Upper lobe of left lung (tissue), 6 donors: ENCODE measurements around the gene PLXNA4. TPM values are rescaled to one million over a fixed set of nuclear protein-coding genes. Genes with fewer than 3 reads are reported as not detected.

ENCODE experiments used
- ATAC-seq, 2 donors: fragments of 200-7000 bp; cut with Tn5 transposase; one replicate each; pipeline ENCODE4 v1.9.1; 2022; ENCODE audit warnings: mild to moderate bottlenecking in 2 of 2, moderate library complexity in 2 of 2; ENCODE audit not compliant: low FRiP score in 2 of 2
- DNase-seq, 2 donors: peaks; one replicate each; pipeline ENCODE4 v3.0.0-alpha.2; 2019 to 2020
- H3K27ac ChIP-seq, 4 donors: fragments of 200-600 bp; sonication (generic); one replicate each; pipeline ENCODE4 v1.5.1; 2016 to 2019
- H3K27me3 ChIP-seq, 4 donors: fragments of 200-600 bp; sonication (generic); one replicate each; pipeline ENCODE4 v1.5.1; 2017 to 2019
- H3K36me3 ChIP-seq, 4 donors: fragments of 200-600 bp; sonication (generic); one replicate each; pipeline ENCODE4 v1.5.1; 2016 to 2019
- H3K4me1 ChIP-seq, 4 donors: fragments of 200-600 bp; sonication (generic); one replicate each; pipeline ENCODE4 v1.5.1; 2018 to 2019
- H3K4me3 ChIP-seq, 4 donors: fragments of 200-600 bp; sonication (generic); one replicate each; pipeline ENCODE4 v1.5.1; 2017 to 2019; ENCODE audit warnings: mild to moderate bottlenecking in 2 of 4, moderate library complexity in 1 of 4
- H3K9me3 ChIP-seq, 4 donors: fragments of 200-600 bp; sonication (generic); one replicate each; pipeline ENCODE4 v1.5.1; 2018 to 2019
- EP300 ChIP-seq, 4 donors: sonication (generic); formaldehyde crosslinking; IDR thresholded peaks; one replicate each; pipeline ENCODE4 v1.5.1; 2017; ENCODE audit warnings: antibody characterized with exemption in 4 of 4, control low read depth in 2 of 4
- POLR2A ChIP-seq, 4 donors: fragments of 450-650 bp; IDR thresholded peaks; one replicate each; pipeline ENCODE4 v1.5.1; 2016 to 2017; ENCODE audit warnings: antibody characterized with exemption in 4 of 4, mild to moderate bottlenecking in 2 of 4
- POLR2AphosphoS5 ChIP-seq, 2 donors: sonication (generic); formaldehyde crosslinking; IDR thresholded peaks; one replicate each; pipeline ENCODE4 v1.5.1; 2017; ENCODE audit warnings: antibody characterized with exemption in 2 of 2
- WGBS, 2 donors: methylation state at CpG; one replicate each; pipeline ENCODE4 v1.1.5; 2017 to 2018; 5-methylcytosine and 5-hydroxymethylcytosine counted together
- total RNA-seq, 6 donors: library from RNA; depleted of rRNA in 4 of 6; stranded (reverse); fragments of >200 nt in 4 of 6; gene quantifications; one replicate each; pipeline versions ENCODE4 v1.1.0 to v1.2.1, GENCODE V29; 2016 to 2021
- TF ChIP-seq, protein P1 (sequence below), 6 experiments: fragments of 450-650 bp in 4 of 6; fragments of 200-600 bp in 2 of 6; sonication (generic) in 2 of 6; IDR thresholded peaks; one replicate each; pipeline ENCODE4 v1.5.1; 2016 to 2019; ENCODE audit warnings: antibody characterized with exemption in 6 of 6
- donor health status: DM: no; HTN: no; CAD: no; lungs with moderate emphysema.
- donor health status: DM: no; HTN: yes; CAD: no; lungs with severe emphysema.

The PLXNA4 gene
- total RNA-seq, 6 donors from 2014 or later, result 1.1 to 5.9 (median 2.6) TPM

DNA sequence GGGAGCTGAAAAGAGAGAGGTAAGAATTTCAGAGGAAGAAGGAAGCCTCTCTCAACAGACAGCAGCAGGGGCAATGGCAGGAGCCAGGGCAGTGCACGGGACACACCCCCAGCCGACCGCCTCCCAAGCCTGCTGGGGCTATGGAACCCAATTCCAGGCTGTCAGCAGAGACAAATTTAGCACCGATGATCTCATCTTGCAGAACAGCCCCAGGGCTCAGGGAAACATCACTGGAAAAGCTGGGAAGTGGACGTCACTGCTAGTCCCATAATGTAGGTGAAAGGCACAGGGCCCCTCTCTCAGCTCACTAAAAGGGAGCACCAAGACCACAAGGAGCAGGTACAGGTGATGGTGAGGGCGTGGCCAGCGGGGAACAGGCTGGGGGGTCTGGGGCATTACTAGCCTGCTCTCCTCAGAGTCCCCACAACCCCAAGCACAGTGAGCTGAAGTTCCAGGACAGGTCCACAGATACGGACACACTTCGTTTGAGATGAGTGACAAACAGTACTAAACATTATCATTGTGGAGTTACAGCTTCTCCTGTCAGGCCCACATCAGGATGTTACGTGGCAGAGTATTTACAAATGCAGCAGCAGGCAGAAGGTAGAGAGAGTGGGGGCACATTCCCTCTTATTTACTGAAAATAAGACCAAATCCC is 103.7 kb downstream of the PLXNA4 start:
- Histone ChIP-seq H3K4me1 (peaks cover 0 to 6% (median 2%) of the 10 kb centered on the region in 4 donors), H3K9me3 (no peaks in the 10 kb centered on the region), H3K27ac (no peak overlapping the region), H3K36me3 (no peaks in the 10 kb centered on the region), H3K27me3 (no peaks in the 10 kb centered on the region), H3K4me3 (no peak overlapping the region)
- peak in 1 of 2 donors; percentile 36 for DNase-seq
- no peak for TF ChIP-seq POLR2A (IDR thresholded peaks at IDR 0.05)
- TF ChIP-seq EP300 (IDR thresholded peaks at IDR 0.05), result no peak
- no peak for TF ChIP-seq POLR2AphosphoS5 (IDR thresholded peaks at IDR 0.05)
- TF ChIP-seq, protein P1, sequence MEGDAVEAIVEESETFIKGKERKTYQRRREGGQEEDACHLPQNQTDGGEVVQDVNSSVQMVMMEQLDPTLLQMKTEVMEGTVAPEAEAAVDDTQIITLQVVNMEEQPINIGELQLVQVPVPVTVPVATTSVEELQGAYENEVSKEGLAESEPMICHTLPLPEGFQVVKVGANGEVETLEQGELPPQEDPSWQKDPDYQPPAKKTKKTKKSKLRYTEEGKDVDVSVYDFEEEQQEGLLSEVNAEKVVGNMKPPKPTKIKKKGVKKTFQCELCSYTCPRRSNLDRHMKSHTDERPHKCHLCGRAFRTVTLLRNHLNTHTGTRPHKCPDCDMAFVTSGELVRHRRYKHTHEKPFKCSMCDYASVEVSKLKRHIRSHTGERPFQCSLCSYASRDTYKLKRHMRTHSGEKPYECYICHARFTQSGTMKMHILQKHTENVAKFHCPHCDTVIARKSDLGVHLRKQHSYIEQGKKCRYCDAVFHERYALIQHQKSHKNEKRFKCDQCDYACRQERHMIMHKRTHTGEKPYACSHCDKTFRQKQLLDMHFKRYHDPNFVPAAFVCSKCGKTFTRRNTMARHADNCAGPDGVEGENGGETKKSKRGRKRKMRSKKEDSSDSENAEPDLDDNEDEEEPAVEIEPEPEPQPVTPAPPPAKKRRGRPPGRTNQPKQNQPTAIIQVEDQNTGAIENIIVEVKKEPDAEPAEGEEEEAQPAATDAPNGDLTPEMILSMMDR (IDR thresholded peaks at IDR 0.05), result no peak
- 59 to 68% methylated on average over 10 of the region's 10 CpGs for WGBS, 2 donors
- ATAC-seq, result peak in 1 of 2 donors; percentile 75

DNA sequence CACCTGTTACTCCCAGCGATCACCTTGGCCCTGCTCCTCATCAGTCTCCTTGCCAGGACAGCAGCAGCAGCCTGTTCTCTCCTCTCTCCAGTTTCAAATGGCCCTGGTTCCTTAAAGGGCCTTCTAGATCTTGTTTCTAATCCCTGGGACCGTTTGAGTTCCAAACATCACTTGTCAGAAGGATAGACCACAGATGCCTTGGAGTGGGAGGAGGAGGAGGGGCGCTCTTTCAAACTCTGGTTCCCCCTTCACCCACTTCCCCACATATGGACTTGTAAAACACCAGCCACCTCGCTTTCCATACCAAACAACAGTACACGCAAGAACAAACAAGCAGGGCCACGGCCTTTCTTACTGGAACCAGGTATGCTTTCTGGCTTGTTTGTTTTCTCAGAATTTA is 104.8 kb downstream of the PLXNA4 start:
- no peaks in the 10 kb centered on the region for H3K27me3 ChIP-seq
- ATAC-seq (no peak), DNase-seq (no peak)
- H3K4me1 ChIP-seq, result peaks cover 0 to 6% (median 2%) of the 10 kb centered on the region in 4 donors
- no peak overlapping the region for H3K4me3 ChIP-seq
- H3K9me3 ChIP-seq, result no peaks in the 10 kb centered on the region
- H3K36me3 ChIP-seq, result no peaks in the 10 kb centered on the region
- H3K27ac ChIP-seq, result no peak overlapping the region
- 76% methylated on average over 6 of the region's 6 CpGs for WGBS, 2 donors
- TF ChIP-seq, protein P1 (IDR thresholded peaks at IDR 0.05), result no peak
- TF ChIP-seq EP300 (IDR thresholded peaks at IDR 0.05) (no peak), POLR2AphosphoS5 (IDR thresholded peaks at IDR 0.05) (no peak), POLR2A (IDR thresholded peaks at IDR 0.05) (no peak)

DNA sequence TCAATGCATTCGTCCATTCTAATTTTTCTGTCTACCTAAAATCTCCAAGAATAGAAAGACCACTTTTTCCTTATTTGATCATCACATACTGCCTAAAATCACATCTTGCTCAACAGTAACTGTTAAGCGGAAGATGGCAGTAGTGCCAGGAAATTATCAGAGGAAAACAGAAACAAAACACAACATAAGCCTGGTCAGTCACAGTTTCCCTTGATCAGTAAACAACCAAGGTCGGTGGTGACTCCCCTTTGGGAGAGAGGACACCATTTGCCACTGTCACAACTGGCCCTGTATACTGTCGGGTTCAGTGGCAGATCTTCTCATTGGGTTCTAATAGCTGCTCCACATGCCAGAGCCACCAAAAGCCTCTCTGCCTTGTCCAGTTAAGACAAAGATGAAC is 106.6 kb downstream of the PLXNA4 start:
- no peak for ATAC-seq
- Histone ChIP-seq H3K4me1 (peaks cover 0 to 6% (median under 1%) of the 10 kb centered on the region in 4 donors), H3K9me3 (no peaks in the 10 kb centered on the region), H3K36me3 (no peaks in the 10 kb centered on the region), H3K27ac (no peak overlapping the region), H3K27me3 (no peaks in the 10 kb centered on the region), H3K4me3 (no peak overlapping the region)
- DNase-seq, result no peak
- 63 to 78% methylated on average over 4 of the region's 4 CpGs for WGBS, 2 donors
- TF ChIP-seq POLR2AphosphoS5 (IDR thresholded peaks at IDR 0.05), result no peak

DNA sequence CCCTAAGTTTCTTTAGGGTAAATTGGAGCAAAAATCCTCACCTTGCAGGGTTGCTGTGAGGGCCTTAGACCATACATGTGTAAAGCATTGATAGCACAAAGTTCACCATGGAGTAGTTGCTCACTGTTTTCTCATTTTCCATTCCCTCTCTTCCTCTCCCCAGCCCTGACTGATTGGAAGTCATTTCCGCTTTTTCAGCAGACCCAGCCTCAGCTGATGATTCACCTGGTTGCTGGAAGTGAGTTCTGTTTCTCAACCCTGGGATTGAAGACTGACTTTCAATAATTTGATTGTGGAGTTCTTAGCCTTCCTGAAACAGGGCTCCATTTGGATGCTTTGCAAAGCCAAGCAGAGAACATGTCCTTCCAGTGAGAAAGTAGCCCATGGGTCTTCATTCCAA is 107.0 kb downstream of the PLXNA4 start:
- Histone ChIP-seq H3K36me3 (no peaks in the 10 kb centered on the region), H3K4me1 (peaks cover 0 to 6% (median 0%) of the 10 kb centered on the region in 4 donors), H3K27ac (no peak overlapping the region), H3K27me3 (no peaks in the 10 kb centered on the region), H3K9me3 (no peaks in the 10 kb centered on the region), H3K4me3 (no peak overlapping the region)
- DNase-seq (no peak), ATAC-seq (no peak)
- WGBS, 2 donors, result 0 to 94% methylated on average over 1 of the region's 1 CpG
- TF ChIP-seq POLR2A (IDR thresholded peaks at IDR 0.05), result no peak
- no peak for TF ChIP-seq POLR2AphosphoS5 (IDR thresholded peaks at IDR 0.05)
- TF ChIP-seq EP300 (IDR thresholded peaks at IDR 0.05), result no peak
- TF ChIP-seq, protein P1 (IDR thresholded peaks at IDR 0.05), result no peak

DNA sequence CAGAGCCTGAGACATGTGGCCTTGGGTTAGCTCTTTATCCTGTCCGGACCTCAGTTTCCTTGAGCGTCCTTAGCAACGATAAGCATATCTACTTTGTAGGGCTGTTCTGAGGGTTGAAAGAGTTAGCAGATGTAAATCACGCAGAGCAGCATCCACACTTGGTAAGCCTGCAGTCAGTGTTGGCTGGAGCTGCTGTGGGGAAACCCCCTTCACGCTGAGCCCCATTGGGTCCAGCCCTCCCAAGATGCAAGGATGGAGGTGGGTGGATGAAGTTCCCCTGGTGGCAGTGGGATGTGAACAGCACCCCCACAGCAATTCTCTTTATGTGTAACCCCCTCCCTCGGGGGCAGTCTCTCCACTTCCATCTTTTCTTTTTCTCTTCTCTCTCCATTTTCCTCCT is 109.9 kb downstream of the PLXNA4 start:
- H3K4me3 ChIP-seq, result no peak overlapping the region
- no peak overlapping the region for H3K27ac ChIP-seq
- H3K4me1 ChIP-seq, result no peaks in the 10 kb centered on the region
- 91 to 94% methylated on average over 6 of the region's 6 CpGs for WGBS, 2 donors
- no peaks in the 10 kb centered on the region for H3K9me3 ChIP-seq
- no peaks in the 10 kb centered on the region for H3K27me3 ChIP-seq
- ATAC-seq (no peak), DNase-seq (no peak)
- no peaks in the 10 kb centered on the region for H3K36me3 ChIP-seq
- TF ChIP-seq POLR2AphosphoS5 (IDR thresholded peaks at IDR 0.05) (no peak), EP300 (IDR thresholded peaks at IDR 0.05) (no peak), POLR2A (IDR thresholded peaks at IDR 0.05) (no peak)
- TF ChIP-seq, protein P1 (IDR thresholded peaks at IDR 0.05), result no peak
